MM.1S (cell line): ENCODE measurements around the gene GLS.

Source experiments
- DNase-seq: peaks from one replicate; pipeline ENCODE4 v3.0.0-alpha.2; 2015
- H2AFZ ChIP-seq: fragments of 300-600 bp; sonication (generic); 2 replicates; pipeline ENCODE4 v1.6.0; 2016; ENCODE audit warnings: antibody characterized with exemption, low read length
- H3F3A ChIP-seq: fragments of 300-600 bp; sonication (generic); 2 replicates; pipeline ENCODE4 v1.6.1; 2016; ENCODE audit warnings: mild to moderate bottlenecking, antibody characterized with exemption, low read length, moderate library complexity, mixed read lengths; ENCODE audit not compliant: insufficient read depth
- H3K27ac ChIP-seq: fragments of 300-600 bp; sonication (generic); 2 replicates; pipeline ENCODE4 v1.5.1; 2016; ENCODE audit warnings: mild to moderate bottlenecking, low read length
- H3K27me3 ChIP-seq: fragments of 300-600 bp; sonication (generic); replicated peaks from 2 replicates; pipeline ENCODE4 v1.6.0; 2016; ENCODE audit warnings: low read length; ENCODE audit not compliant: insufficient read depth
- H3K36me3 ChIP-seq: fragments of 300-600 bp; sonication (generic); replicated peaks from 2 replicates; pipeline ENCODE4 v1.6.1; 2016; ENCODE audit warnings: mild to moderate bottlenecking, low read length, mixed read lengths; ENCODE audit not compliant: insufficient read depth
- H3K4me1 ChIP-seq: fragments of 300-600 bp; sonication (generic); 2 replicates; pipeline ENCODE4 v1.6.1; 2016; ENCODE audit warnings: low read length, mixed read lengths
- H3K4me2 ChIP-seq: fragments of 300-600 bp; sonication (generic); 2 replicates; pipeline ENCODE4 v1.6.0; 2016; ENCODE audit warnings: low read depth, low read length
- H3K4me3 ChIP-seq: fragments of 300-600 bp; sonication (generic); 2 replicates; pipeline ENCODE4 v1.5.1; 2016; ENCODE audit warnings: low read length, mixed read lengths
- H3K79me2 ChIP-seq: fragments of 300-600 bp; sonication (generic); 2 replicates; pipeline ENCODE4 v1.6.1; 2016; ENCODE audit warnings: mixed run types, low read length, mixed read lengths
- H3K9ac ChIP-seq: fragments of 300-600 bp; sonication (generic); 2 replicates; pipeline ENCODE4 v1.6.1; 2016; ENCODE audit warnings: low read length, mixed read lengths
- H3K9me2 ChIP-seq: fragments of 300-600 bp; sonication (generic); replicated peaks from 2 replicates; pipeline ENCODE4 v1.6.1; 2016; ENCODE audit warnings: mild to moderate bottlenecking, low read length, mixed read lengths; ENCODE audit not compliant: insufficient read depth
- H3K9me3 ChIP-seq: fragments of 300-600 bp; sonication (generic); replicated peaks from 2 replicates; pipeline ENCODE4 v1.6.1; 2016; ENCODE audit warnings: mild to moderate bottlenecking, low read length, mixed read lengths; ENCODE audit not compliant: insufficient read depth
- H4K20me1 ChIP-seq: fragments of 300-600 bp; sonication (generic); 2 replicates; pipeline ENCODE4 v1.6.1; 2016; ENCODE audit warnings: mild to moderate bottlenecking, low read length, moderate library complexity, mixed read lengths; ENCODE audit not compliant: insufficient read depth
- EZH2 ChIP-seq: fragments of 300-600 bp; sonication (generic); optimal IDR thresholded peaks from 2 replicates; pipeline ENCODE3; 2017; ENCODE audit warnings: low read depth, mild to moderate bottlenecking, antibody characterized with exemption, low read length, mixed read lengths
- EZH2phosphoT487 ChIP-seq: fragments of 300-600 bp; sonication (generic); IDR thresholded peaks from 2 replicates; pipeline ENCODE4 v1.6.1; 2018; ENCODE audit warnings: antibody characterized with exemption, low read length
- TF ChIP-seq, protein P1 (sequence below): fragments of 300-600 bp; sonication (generic); IDR thresholded peaks from 2 replicates; pipeline ENCODE4 v1.5.1; 2016; ENCODE audit warnings: antibody characterized with exemption, low read length, mixed read lengths

GLS gene

DNA sequence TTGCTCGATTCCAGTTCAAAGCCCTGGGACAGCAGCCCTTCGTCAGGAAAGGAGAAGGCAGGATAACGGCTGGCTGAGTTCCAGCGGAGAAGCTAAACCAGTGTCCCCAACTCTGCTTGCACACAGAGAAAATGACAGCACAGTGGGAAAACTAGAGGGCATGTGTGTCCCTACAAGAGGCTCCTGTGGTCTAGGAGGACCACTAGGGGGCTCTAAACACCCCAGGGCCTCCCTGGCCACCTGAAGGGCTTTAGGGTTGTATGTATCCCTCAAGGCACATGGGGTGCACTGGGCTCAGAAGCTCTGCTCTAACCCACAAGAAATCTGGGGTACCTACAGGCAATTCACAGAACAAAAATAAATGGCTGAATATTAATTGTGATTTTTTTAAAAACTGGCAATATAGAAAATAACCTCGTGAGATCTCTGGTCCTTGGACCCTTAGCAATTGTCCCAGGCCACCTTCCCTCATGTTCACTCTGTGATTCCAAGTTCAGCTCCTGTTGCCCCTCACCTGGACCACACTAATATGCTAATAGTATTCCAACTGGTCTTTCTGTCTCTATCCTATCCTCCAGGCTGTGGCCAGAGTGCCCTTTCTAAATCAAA, 115.8 kb downstream of the GLS start:
- no peaks in the 10 kb centered on the region for H3K4me1 ChIP-seq
- no peaks in the 10 kb centered on the region for H3K9me2 ChIP-seq
- H3K9me3 ChIP-seq, result no peaks in the 10 kb centered on the region
- H3F3A ChIP-seq, result no peaks in the 10 kb centered on the region
- H4K20me1 ChIP-seq, result no peaks in the 10 kb centered on the region
- no peaks in the 10 kb centered on the region for H3K27me3 ChIP-seq
- no peak overlapping the region for H2AFZ ChIP-seq
- H3K27ac ChIP-seq, result no peak overlapping the region
- H3K4me2 ChIP-seq, result no peak overlapping the region
- no peak overlapping the region for H3K9ac ChIP-seq
- H3K79me2 ChIP-seq, result no peaks in the 10 kb centered on the region
- peak; percentile 54 for DNase-seq
- no peak overlapping the region for H3K4me3 ChIP-seq
- TF ChIP-seq, protein P1, sequence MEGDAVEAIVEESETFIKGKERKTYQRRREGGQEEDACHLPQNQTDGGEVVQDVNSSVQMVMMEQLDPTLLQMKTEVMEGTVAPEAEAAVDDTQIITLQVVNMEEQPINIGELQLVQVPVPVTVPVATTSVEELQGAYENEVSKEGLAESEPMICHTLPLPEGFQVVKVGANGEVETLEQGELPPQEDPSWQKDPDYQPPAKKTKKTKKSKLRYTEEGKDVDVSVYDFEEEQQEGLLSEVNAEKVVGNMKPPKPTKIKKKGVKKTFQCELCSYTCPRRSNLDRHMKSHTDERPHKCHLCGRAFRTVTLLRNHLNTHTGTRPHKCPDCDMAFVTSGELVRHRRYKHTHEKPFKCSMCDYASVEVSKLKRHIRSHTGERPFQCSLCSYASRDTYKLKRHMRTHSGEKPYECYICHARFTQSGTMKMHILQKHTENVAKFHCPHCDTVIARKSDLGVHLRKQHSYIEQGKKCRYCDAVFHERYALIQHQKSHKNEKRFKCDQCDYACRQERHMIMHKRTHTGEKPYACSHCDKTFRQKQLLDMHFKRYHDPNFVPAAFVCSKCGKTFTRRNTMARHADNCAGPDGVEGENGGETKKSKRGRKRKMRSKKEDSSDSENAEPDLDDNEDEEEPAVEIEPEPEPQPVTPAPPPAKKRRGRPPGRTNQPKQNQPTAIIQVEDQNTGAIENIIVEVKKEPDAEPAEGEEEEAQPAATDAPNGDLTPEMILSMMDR, result peak; percentile 63
- no peak for TF ChIP-seq EZH2
- 0 out of 2 replicates have a peak, but pooled peaks cover 2% of the 10 kb centered on the region for H3K36me3 ChIP-seq

DNA sequence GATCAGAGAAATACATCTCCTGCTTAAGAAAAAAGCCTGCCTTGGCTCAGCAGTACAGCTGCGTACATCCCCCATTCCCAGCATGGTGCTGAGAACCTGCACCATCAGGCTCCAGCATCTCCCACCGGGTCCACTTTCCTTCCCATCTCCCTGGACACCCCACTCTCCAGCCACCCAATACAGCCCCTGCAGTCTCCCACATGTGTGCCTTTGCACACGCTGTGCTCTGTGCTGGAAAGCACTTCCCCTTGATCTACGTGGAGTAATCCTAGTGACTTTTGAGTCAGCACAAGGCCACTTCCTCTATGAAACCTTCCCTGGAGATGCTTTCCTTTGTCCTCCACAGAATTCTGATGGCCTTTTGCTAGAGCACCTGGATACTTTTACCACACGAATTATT, 116.3 kb downstream of the GLS start:
- H3K4me2 ChIP-seq, result no peak overlapping the region
- no peak for DNase-seq
- TF ChIP-seq EZH2phosphoT487, result no peak
- TF ChIP-seq EZH2, result no peak
- TF ChIP-seq, protein P1, result no peak
- H3K79me2 ChIP-seq, result no peaks in the 10 kb centered on the region
- no peaks in the 10 kb centered on the region for H3K27me3 ChIP-seq
- H3K9ac ChIP-seq, result no peak overlapping the region
- H4K20me1 ChIP-seq, result no peaks in the 10 kb centered on the region
- no peaks in the 10 kb centered on the region for H3F3A ChIP-seq
- no peaks in the 10 kb centered on the region for H3K9me2 ChIP-seq
- no peak overlapping the region for H2AFZ ChIP-seq
- no peaks in the 10 kb centered on the region for H3K4me1 ChIP-seq
- no peak overlapping the region for H3K4me3 ChIP-seq
- H3K27ac ChIP-seq, result no peak overlapping the region
- no peaks in the 10 kb centered on the region for H3K9me3 ChIP-seq
- peaks cover 2% of the 10 kb centered on the region; the same call in 1 of the 2 replicates for H3K36me3 ChIP-seq

DNA sequence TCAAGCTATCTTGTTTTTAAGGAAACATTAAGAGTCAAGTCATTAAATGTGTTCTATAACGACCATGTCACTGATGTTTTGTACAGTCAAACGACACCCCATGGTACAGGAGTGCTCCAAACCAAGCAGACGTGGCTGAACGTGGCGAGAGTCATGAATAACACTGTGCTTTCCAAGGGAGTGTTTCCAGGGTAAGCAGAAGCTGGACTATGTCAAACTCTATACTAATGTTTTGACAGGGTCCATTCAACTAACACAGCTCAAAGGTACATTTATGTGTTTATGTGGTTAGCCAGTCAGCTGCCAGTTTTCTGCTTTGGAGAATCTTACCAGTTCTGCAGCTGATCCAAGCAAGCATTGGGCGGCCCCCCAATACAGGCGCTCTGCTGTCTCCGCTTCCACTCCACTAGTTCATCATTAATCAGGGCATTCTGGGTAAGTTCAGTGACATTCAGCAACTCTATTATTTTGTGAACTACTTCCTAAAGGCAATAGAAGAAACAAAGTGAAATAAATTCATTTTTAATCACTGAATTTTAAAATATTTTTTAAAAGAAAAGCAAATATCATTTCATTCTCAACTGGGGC, 117.0 kb downstream of the GLS start:
- no peak for DNase-seq
- H3K4me1 ChIP-seq, result no peaks in the 10 kb centered on the region
- no peak overlapping the region for H3K4me3 ChIP-seq
- H3K27ac ChIP-seq, result no peak overlapping the region
- no peaks in the 10 kb centered on the region for H3K9me2 ChIP-seq
- no peak for TF ChIP-seq EZH2
- TF ChIP-seq, protein P1, result no peak
- no peak for TF ChIP-seq EZH2phosphoT487
- no peak overlapping the region for H3K9ac ChIP-seq
- H3K27me3 ChIP-seq, result no peaks in the 10 kb centered on the region
- H3K4me2 ChIP-seq, result no peak overlapping the region
- no peaks in the 10 kb centered on the region for H4K20me1 ChIP-seq
- no peaks in the 10 kb centered on the region for H3F3A ChIP-seq
- H3K36me3 ChIP-seq, result peaks cover 2% of the 10 kb centered on the region; the same call in 1 of the 2 replicates
- no peak overlapping the region for H2AFZ ChIP-seq
- no peaks in the 10 kb centered on the region for H3K79me2 ChIP-seq
- no peaks in the 10 kb centered on the region for H3K9me3 ChIP-seq
